GM19324 (cell line): ENCODE results near the gene SAE1.

Experiments used
- ATAC-seq: cut with Tn5 transposase; IDR thresholded peaks from one replicate; pipeline ENCODE4 v1.9.1; 2021; ENCODE audit warnings: mild to moderate bottlenecking, moderate library complexity; ENCODE audit not compliant: unreplicated experiment, low FRiP score

SAE1 gene

DNA sequence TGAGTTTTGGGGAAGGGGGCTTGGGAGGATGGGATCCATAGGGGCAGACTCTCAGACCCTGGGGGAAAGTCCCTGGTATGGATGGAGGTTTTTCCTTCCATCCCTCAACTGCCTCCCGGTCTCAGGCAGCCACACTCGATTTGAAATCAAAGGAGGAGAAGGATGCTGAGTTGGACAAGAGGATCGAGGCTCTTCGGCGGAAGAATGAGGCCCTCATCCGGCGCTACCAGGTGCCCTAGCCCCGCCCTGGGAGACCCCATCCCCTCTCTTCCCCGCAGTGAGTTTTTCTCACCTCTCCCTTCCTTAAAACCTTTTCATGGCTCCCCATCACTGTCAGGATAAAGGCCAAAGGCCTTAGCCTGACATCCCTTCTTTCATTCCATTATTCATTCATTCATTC, 127.8 kb downstream of the SAE1 start:
- no peak for ATAC-seq

DNA sequence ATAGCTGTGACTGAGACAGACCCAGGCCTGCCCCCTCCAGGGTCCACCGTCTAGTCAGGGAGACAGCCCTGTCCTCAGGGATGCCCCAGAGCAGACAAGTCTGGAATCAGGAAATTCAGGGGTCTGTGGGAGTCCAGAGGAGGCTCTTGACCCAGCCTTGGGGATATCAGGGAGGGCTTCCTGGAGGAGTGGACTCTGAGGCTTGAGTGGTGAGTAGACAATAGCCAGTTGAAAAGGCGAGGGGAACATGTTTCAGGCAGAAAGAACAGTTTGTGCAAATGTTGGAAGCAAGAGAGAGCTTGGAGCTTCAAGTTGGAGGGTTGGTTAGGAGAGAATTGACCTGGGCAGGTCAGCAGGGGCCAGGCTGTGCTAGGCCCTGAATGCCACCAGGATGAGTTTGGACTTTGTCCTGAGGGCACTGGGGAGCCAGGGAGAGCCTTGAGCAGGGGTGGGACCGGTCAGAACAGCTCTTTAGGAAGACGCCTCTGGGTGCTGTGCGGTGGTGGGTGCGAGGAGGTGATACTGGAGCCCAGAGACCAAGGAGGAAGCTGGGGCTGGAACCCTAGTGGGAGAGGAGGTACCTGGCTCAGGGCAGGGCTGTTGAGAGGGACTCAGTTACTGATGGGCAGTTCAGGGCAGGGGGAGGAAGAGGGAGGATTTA, 128.4 kb downstream of the SAE1 start:
- ATAC-seq: no peak
